NB4 (cell line): ENCODE results near the gene ATRN.
"Not testable (repeated sequence)": the region's sequence is repeated elsewhere in the genome, so short reads cannot be mapped to it uniquely, and the experiment has no call there.

Experiments used
- MYC ChIP-seq: IDR thresholded peaks from 2 replicates; pipeline ENCODE4 v1.6.1; 2011; ENCODE audit warnings: low read depth, low read length
- POLR2A ChIP-seq: IDR thresholded peaks from 2 replicates; pipeline ENCODE4 v1.6.1; 2011; ENCODE audit warnings: mild to moderate bottlenecking; ENCODE audit not compliant: insufficient read length; ENCODE audit errors: extremely low read depth
- TF ChIP-seq, protein P1 (sequence below): IDR thresholded peaks from one replicate; pipeline ENCODE4 v1.5.1; 2012; ENCODE audit warnings: low read depth, low read length

DNA sequence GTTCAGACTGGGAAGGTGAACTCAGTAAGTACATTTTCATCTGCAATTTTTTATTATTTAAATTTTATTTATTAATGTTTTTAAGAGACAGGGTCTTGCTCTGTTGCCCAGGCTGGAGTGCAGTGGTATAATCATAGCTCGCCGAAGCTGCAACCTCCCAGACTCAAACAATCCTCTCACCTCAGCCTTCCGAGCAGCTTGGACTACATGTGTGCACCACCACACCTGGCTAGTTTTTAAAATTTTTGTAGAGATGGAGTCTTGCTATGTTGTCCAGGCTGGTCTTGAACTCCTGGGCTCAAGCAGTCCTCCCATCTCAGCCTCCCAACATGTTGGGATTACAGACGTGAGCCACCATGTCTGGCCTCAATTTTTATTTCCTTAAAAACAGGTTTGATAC lies 44.1 kb upstream of the ATRN start:
- TF ChIP-seq POLR2A, MYC: not testable (repeated sequence)
- TF ChIP-seq, protein P1, sequence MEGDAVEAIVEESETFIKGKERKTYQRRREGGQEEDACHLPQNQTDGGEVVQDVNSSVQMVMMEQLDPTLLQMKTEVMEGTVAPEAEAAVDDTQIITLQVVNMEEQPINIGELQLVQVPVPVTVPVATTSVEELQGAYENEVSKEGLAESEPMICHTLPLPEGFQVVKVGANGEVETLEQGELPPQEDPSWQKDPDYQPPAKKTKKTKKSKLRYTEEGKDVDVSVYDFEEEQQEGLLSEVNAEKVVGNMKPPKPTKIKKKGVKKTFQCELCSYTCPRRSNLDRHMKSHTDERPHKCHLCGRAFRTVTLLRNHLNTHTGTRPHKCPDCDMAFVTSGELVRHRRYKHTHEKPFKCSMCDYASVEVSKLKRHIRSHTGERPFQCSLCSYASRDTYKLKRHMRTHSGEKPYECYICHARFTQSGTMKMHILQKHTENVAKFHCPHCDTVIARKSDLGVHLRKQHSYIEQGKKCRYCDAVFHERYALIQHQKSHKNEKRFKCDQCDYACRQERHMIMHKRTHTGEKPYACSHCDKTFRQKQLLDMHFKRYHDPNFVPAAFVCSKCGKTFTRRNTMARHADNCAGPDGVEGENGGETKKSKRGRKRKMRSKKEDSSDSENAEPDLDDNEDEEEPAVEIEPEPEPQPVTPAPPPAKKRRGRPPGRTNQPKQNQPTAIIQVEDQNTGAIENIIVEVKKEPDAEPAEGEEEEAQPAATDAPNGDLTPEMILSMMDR: not testable (repeated sequence)
